NCI-H2227 (cell line): Measurements from ENCODE around the gene CHPF2.

ENCODE experiments used
- DNase-seq: peaks from one replicate; lab custom pipeline; 2025; ENCODE audit not compliant: unreplicated experiment; lab: John Stamatoyannopoulos, UW

CHPF2 gene

GRCh38 chr7:151232917-151233701, 826 bp downstream of the CHPF2 start:
- peak; percentile 63 for DNase-seq

GRCh38 chr7:151233804-151234203, 1.5 kb downstream of the CHPF2 start:
- DNase-seq: no peak

- no peak for DNase-seq
Observed at GRCh38 chr7:151235091-151235787, 3.0 kb downstream of the CHPF2 start.

GRCh38 chr7:151236406-151236805, 4.1 kb downstream of the CHPF2 start:
- no peak for DNase-seq

GRCh38 chr7:151237244-151238189, 5.2 kb downstream of the CHPF2 start:
- DNase-seq: no peak

GRCh38 chr7:151238190-151238810, 6.0 kb downstream of the CHPF2 start:
- no peak for DNase-seq

GRCh38 chr7:151238924-151239836, 6.9 kb downstream of the CHPF2 start:
- DNase-seq: no peak

GRCh38 chr7:151239837-151240459, 7.7 kb downstream of the CHPF2 start:
- DNase-seq: no peak

- no peak for DNase-seq
Observed at GRCh38 chr7:151240536-151240935, 8.3 kb downstream of the CHPF2 start.

GRCh38 chr7:151240942-151241754, 8.9 kb downstream of the CHPF2 start:
- DNase-seq: no peak

GRCh38 chr7:151241755-151242096, 9.4 kb downstream of the CHPF2 start:
- no peak for DNase-seq

GRCh38 chr7:151242159-151243044, 10.1 kb downstream of the CHPF2 start:
- no peak for DNase-seq

GRCh38 chr7:151243045-151243349, 10.7 kb downstream of the CHPF2 start:
- no peak for DNase-seq

GRCh38 chr7:151243408-151244195, 11.3 kb downstream of the CHPF2 start:
- peak; percentile 92 for DNase-seq

GRCh38 chr7:151244196-151244840, 12.0 kb downstream of the CHPF2 start:
- peak; percentile 72 for DNase-seq

GRCh38 chr7:151244841-151245346, 12.6 kb downstream of the CHPF2 start:
- no peak for DNase-seq
